ENCODE results near the gene CCR4.
"Not testable (repeated sequence)": the region's sequence is repeated elsewhere in the genome, so short reads cannot be mapped to it uniquely, and the experiment has no call there.

Gene CCR4

GRCh38 chr3:32950516-32950915, 928 bp upstream of the CCR4 start:
- no peak for DNase-seq (ENCODE audit: low spot score)

GRCh38 chr3:32952369-32953077, 1.1 kb downstream of the CCR4 start:
- DNase-seq (ENCODE audit: low spot score): no peak

- no peak for DNase-seq (ENCODE audit: low spot score)
These were observed 3.1 kb downstream of the CCR4 start for GRCh38 chr3:32954506-32954905.

- DNase-seq (ENCODE audit: low spot score): no peak
These were observed 5.5 kb downstream of the CCR4 start for GRCh38 chr3:32956750-32957570.

- no peak for DNase-seq (ENCODE audit: low spot score)
These were observed 7.1 kb downstream of the CCR4 start for GRCh38 chr3:32958509-32958908.

- DNase-seq (ENCODE audit: low spot score): no peak
These were observed 7.9 kb downstream of the CCR4 start for GRCh38 chr3:32959371-32959770.

GRCh38 chr3:32960404-32961170, 9.1 kb downstream of the CCR4 start:
- DNase-seq (ENCODE audit: low spot score): no peak

- no peak for DNase-seq (ENCODE audit: low spot score)
These were observed 9.8 kb downstream of the CCR4 start for GRCh38 chr3:32961189-32961715.

GRCh38 chr3:32963871-32964270, 12.4 kb downstream of the CCR4 start:
- no peak for DNase-seq (ENCODE audit: low spot score)

- not testable (repeated sequence) for DNase-seq (ENCODE audit: low spot score)
These were observed 13.3 kb downstream of the CCR4 start for GRCh38 chr3:32964781-32965180.

- not testable (repeated sequence) for DNase-seq (ENCODE audit: low spot score)
These were observed 14.3 kb downstream of the CCR4 start for GRCh38 chr3:32965617-32966213.

GRCh38 chr3:32966627-32967026, 15.2 kb downstream of the CCR4 start:
- not testable (repeated sequence) for DNase-seq (ENCODE audit: low spot score)

GRCh38 chr3:32968166-32968919, 16.9 kb downstream of the CCR4 start:
- no peak for DNase-seq (ENCODE audit: low spot score)

- no peak for DNase-seq (ENCODE audit: low spot score)
These were observed 17.5 kb downstream of the CCR4 start for GRCh38 chr3:32968920-32969389.

- no peak for DNase-seq (ENCODE audit: low spot score)
These were observed 18.2 kb downstream of the CCR4 start for GRCh38 chr3:32969656-32970055.

GRCh38 chr3:32971291-32971690, 19.8 kb downstream of the CCR4 start:
- DNase-seq (ENCODE audit: low spot score): not testable (repeated sequence)

GRCh38 chr3:32972482-32973146, 21.2 kb downstream of the CCR4 start:
- DNase-seq (ENCODE audit: low spot score): peak; percentile 89

GRCh38 chr3:32973982-32974381, 22.5 kb downstream of the CCR4 start:
- no peak for DNase-seq (ENCODE audit: low spot score)

- DNase-seq (ENCODE audit: low spot score): no peak
These were observed 24.6 kb downstream of the CCR4 start for GRCh38 chr3:32975891-32976595.
